Psoas muscle (tissue), 8 donors: ENCODE data around the gene SF3B5. TPM values are rescaled to one million over a fixed set of nuclear protein-coding genes. Genes with fewer than 3 reads are reported as not detected.

Experiments
- ATAC-seq, 4 donors: fragments of 200-7000 bp; cut with Tn5 transposase; one replicate each; pipeline ENCODE4 v1.9.1; 2020; ENCODE audit warnings: moderate library complexity in 3 of 4, mild to moderate bottlenecking in 2 of 4
- DNase-seq, 2 donors: peaks; one replicate each; pipeline ENCODE4 v3.0.0-alpha.2; 2020
- H3K27ac ChIP-seq: fragments of 200-600 bp; one replicate; pipeline ENCODE4 v1.8.0; 2022
- H3K27me3 ChIP-seq, 3 donors: fragments of 200-600 bp in 1 of 3; one replicate each; pipeline versions ENCODE4 v1.6.1 to v1.8.0; 2013 to 2022; ENCODE audit warnings: low read length in 2 of 3, mild to moderate bottlenecking in 2 of 3, moderate library complexity in 1 of 3; ENCODE audit not compliant: insufficient read depth in 3 of 3
- H3K36me3 ChIP-seq, 2 donors: fragments of 200-600 bp in 1 of 2; one replicate each; pipeline versions ENCODE4 v1.6.1 to v1.8.0; 2013 to 2022; ENCODE audit warnings: low read depth in 1 of 2, mild to moderate bottlenecking in 1 of 2, moderate library complexity in 1 of 2; ENCODE audit not compliant: insufficient read depth in 1 of 2
- H3K4me1 ChIP-seq: fragments of 200-600 bp; one replicate; pipeline ENCODE4 v1.8.0; 2022
- H3K4me3 ChIP-seq: fragments of 200-600 bp; one replicate; pipeline ENCODE4 v1.8.0; 2022; ENCODE audit warnings: mild to moderate bottlenecking
- H3K9me3 ChIP-seq: fragments of 200-600 bp; one replicate; pipeline ENCODE4 v1.8.0; 2022
- CTCF ChIP-seq: fragments of 200-600 bp; IDR thresholded peaks from one replicate; pipeline ENCODE4 v1.8.0; 2022; ENCODE audit warnings: antibody characterized with exemption
- WGBS, 3 donors: extraction: QIAGEN DNeasy Blood & Tissue Kit; methylation state at CpG; one replicate each; pipeline versions ENCODE4 v1.1.6 to v1.1.7; 2013; 5-methylcytosine and 5-hydroxymethylcytosine counted together
- intact Hi-C, 2 donors: fragments of 100-400 bp; cut with DNase I; formaldehyde crosslinking; loops; one replicate each; pipeline versions ENCODE4 v1.11.0 to v1.14.2; 2022
- polyA plus RNA-seq, 3 donors: library from polyadenylated mRNA; stranded (reverse); fragments of 200-250 nt; gene quantifications; one replicate each; pipeline ENCODE4 v1.2.3, GENCODE V29; 2013
- total RNA-seq, 4 donors: library from RNA; stranded (reverse); fragmentation: NEBNext Ultra II Directional in 2 of 4; extraction: Animal tissue kit (Norgen Biotek cat#: 25700) in 2 of 4; gene quantifications; one replicate each; pipeline versions ENCODE4 v1.2.1 to v1.2.4, GENCODE V29; 2021 to 2023
- donor health status: healthy with polysubstance abuse.
- donor health status: DM: no; HTN: no; CAD: no; lungs with moderate emphysema.
- donor health status: Bipolar disorder and iron deficiency.
- donor health status: healthy.
- donor health status: DM: yes; HTN: yes; CAD: no.
- donor health status: DM: no; HTN: no; CAD: no.
- donor health status: DM: no; HTN: no; CAD: no.
- donor health status: DM: yes; HTN: yes; CAD: no.

SF3B5 gene
- total and polyA plus RNA-seq, 7 donors, result 115 to 296 (median 146) TPM

GRCh38 chr6:144093236-144093635, 2.1 kb downstream of the SF3B5 start:
- 62 to 82% (median 62%) methylated on average over 2 of the region's 2 CpGs for WGBS, 3 donors
- TF ChIP-seq CTCF, result no peak
- intact Hi-C loops, result no loop called here

DNA sequence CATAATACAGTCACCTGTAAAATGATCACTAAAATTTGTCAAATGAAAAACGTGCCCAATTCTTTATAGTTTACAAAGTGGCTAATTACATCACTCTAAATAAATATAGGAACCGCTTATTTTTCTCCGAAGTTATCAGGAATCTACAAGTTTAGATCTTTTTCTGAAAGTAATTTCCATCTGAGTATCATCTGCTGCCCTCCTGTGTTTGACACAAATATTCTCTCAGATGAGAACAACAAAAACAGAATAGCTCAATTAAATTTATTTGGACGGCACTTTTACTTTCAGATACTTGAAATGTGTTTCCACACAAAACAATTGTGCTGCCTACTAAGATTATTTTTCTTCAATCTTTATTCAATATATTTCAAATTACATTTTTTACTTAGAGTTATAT, 5.0 kb downstream of the SF3B5 start:
- DNase-seq (no peak), ATAC-seq (no peak)
- H3K27ac ChIP-seq, result no peak overlapping the region
- no peak overlapping the region for H3K4me3 ChIP-seq
- H3K4me1 ChIP-seq, result peaks cover 15% of the 10 kb centered on the region
- intact Hi-C loops, result no loop called here
- peaks cover 0 to 21% of the 10 kb centered on the region in 2 donors for H3K36me3 ChIP-seq
- no peaks in the 10 kb centered on the region for H3K9me3 ChIP-seq
- 77 to 78% (median 77%) methylated on average over 4 of the region's 4 CpGs for WGBS, 3 donors
- H3K27me3 ChIP-seq, result no peaks in the 10 kb centered on the region
- no peak for TF ChIP-seq CTCF

More at GRCh38 chr6:144093236-144093635, 2.1 kb downstream of the SF3B5 start:
- DNase-seq (no peak), ATAC-seq (no peak)
- no peaks in the 10 kb centered on the region for H3K27me3 ChIP-seq
- H3K4me1 ChIP-seq, result peaks cover 15% of the 10 kb centered on the region
- H3K4me3 ChIP-seq, result peak overlapping the region; percentile 95
- H3K36me3 ChIP-seq, result peaks cover 0 to 7% of the 10 kb centered on the region in 2 donors
- H3K27ac ChIP-seq, result no peak overlapping the region
- H3K9me3 ChIP-seq, result no peaks in the 10 kb centered on the region

- intact Hi-C loops, result no loop called here
- WGBS, 3 donors, result 81 to 82% (median 82%) methylated on average over 13 of the region's 13 CpGs
- no peaks in the 10 kb centered on the region for H3K9me3 ChIP-seq
- no peaks in the 10 kb centered on the region for H3K4me1 ChIP-seq
- no peaks in the 10 kb centered on the region for H3K27me3 ChIP-seq
- no peak for TF ChIP-seq CTCF
- no peak overlapping the region for H3K27ac ChIP-seq
- H3K36me3 ChIP-seq, result peaks cover 0 to 27% of the 10 kb centered on the region in 2 donors
- DNase-seq (no peak), ATAC-seq (no peak)
- H3K4me3 ChIP-seq, result no peak overlapping the region
These were observed 7.5 kb downstream of the SF3B5 start for GRCh38 chr6:144087789-144088426.

DNA sequence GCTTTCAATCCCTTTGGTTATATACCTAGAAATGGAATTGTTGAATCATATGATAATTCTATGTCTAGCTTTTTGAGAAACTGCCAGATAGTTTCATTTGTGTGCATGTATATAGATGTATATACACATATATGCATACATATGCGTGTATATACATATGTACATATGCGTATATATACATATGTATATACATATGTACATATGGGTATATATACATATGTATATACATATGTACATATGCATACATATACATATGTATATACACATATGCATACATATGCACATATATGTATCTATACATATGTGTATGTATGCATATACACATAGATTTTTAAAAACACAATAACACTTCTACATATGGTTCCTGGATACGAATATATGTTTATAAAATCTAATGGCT, 8.4 kb downstream of the SF3B5 start:
- intact Hi-C loops, result no loop called here
- WGBS, 3 donors, result 94 to 98% (median 96%) methylated on average over 3 of the region's 3 CpGs

More for the DNA sequence above, 8.4 kb downstream of the SF3B5 start:
- Histone ChIP-seq H3K9me3 (no peaks in the 10 kb centered on the region), H3K27ac (no peak overlapping the region), H3K27me3 (no peaks in the 10 kb centered on the region), H3K4me1 (no peaks in the 10 kb centered on the region), H3K36me3 (peaks cover 0 to 27% of the 10 kb centered on the region in 2 donors), H3K4me3 (no peak overlapping the region)
- ATAC-seq (no peak), DNase-seq (no peak)
- TF ChIP-seq CTCF, result no peak
